Progenitor cell of endocrine pancreas (in vitro differentiated cells): ENCODE measurements around the gene ASB1. TPM values are rescaled to one million over a fixed set of nuclear protein-coding genes. Genes with fewer than 3 reads are reported as not detected.

Source experiments
- DNase-seq: peaks from one replicate; pipeline ENCODE4 v3.0.0; 2021; ENCODE audit warnings: low spot score; ENCODE audit not compliant: unreplicated experiment
- H3K27ac Mint-ChIP-seq: 2 replicates; pipeline ENCODE4 v1.8.0; 2021; ENCODE audit warnings: mild to moderate bottlenecking, moderate library complexity, mixed read lengths
- H3K27me3 Mint-ChIP-seq: 2 replicates; pipeline ENCODE4 v1.8.0; 2021; ENCODE audit warnings: mixed read lengths
- H3K36me3 Mint-ChIP-seq: 2 replicates; pipeline ENCODE4 v1.8.0; 2022; ENCODE audit warnings: mixed read lengths; ENCODE audit not compliant: insufficient read depth
- H3K4me1 Mint-ChIP-seq: 2 replicates; pipeline ENCODE4 v1.8.0; 2021; ENCODE audit warnings: low read depth, mixed read lengths
- H3K4me3 Mint-ChIP-seq: 2 replicates; pipeline ENCODE4 v1.8.0; 2021; ENCODE audit warnings: low read depth, mild to moderate bottlenecking, moderate library complexity, mixed read lengths
- H3K9me3 Mint-ChIP-seq: 2 replicates; pipeline ENCODE4 v1.8.0; 2021; ENCODE audit warnings: low read depth, mixed read lengths
- total RNA-seq: library from RNA; stranded (reverse); gene quantifications from 2 replicates; pipeline ENCODE4 v1.2.1, GENCODE V29; 2021
- TF ChIP-seq, protein P1 (sequence below): fragments of 200-600 bp; sonication (generic); IDR thresholded peaks from one replicate; pipeline ENCODE4 v1.5.0; 2021; ENCODE audit warnings: antibody characterized with exemption, mild to moderate bottlenecking; ENCODE audit not compliant: unreplicated experiment

The ASB1 gene
- total RNA-seq, 1 donor from 2014 or later, result 46.8 TPM

DNA sequence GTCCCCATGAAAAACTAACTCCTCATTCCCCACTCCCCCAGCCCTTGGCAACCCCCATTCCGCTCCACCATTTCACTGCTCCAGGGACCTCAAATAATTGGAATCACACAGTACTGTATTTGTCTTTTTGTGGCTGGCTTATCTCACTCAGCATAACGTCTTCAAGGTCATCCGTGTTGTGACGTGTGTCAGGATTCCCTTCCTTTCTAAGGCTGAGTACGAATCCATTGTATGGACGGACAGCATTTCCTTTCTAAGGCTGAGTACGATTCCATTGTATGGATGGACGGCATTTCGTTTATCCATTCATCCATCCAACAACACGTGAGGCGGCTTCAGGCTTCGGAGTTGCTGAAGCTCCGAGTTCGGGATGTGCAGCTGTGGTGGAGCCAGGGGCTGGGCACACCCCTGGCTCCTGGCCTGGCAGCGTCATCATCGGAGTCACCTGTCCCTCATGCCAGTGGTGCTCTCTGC, 1.2 kb upstream of the ASB1 start:
- H3K27ac Mint-ChIP-seq, result no peak overlapping the region
- peak overlapping the region; percentile 91 for H3K4me3 Mint-ChIP-seq

DNA sequence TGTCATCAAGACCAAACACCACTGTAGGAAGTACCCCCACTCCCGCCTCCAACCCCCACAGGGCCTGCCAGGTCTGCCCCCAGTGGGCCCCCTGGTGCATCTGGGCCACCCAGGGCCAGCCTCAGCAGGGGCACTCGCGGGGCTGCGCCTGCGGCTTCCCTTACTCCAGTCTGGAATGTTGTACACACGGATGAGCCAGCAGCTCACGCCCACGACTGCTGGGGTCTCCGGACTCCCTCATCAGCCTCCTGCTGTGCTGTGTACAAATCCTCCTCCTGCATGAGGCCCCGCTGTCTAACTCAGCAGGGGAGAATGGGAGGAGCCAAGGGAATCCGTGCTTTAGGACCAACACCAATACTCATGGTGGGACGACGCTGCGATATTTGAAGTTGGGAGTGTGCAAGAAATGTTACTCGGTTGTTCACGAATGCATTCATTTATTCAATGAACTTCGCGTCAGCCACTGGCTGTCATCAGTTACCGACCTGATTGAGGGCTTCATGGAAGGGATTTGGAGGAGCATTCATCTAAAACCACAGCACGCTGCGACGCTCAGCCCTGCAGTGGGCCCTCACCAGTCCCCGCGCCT, 654 bp upstream of the ASB1 start:
- TF ChIP-seq, protein P1, sequence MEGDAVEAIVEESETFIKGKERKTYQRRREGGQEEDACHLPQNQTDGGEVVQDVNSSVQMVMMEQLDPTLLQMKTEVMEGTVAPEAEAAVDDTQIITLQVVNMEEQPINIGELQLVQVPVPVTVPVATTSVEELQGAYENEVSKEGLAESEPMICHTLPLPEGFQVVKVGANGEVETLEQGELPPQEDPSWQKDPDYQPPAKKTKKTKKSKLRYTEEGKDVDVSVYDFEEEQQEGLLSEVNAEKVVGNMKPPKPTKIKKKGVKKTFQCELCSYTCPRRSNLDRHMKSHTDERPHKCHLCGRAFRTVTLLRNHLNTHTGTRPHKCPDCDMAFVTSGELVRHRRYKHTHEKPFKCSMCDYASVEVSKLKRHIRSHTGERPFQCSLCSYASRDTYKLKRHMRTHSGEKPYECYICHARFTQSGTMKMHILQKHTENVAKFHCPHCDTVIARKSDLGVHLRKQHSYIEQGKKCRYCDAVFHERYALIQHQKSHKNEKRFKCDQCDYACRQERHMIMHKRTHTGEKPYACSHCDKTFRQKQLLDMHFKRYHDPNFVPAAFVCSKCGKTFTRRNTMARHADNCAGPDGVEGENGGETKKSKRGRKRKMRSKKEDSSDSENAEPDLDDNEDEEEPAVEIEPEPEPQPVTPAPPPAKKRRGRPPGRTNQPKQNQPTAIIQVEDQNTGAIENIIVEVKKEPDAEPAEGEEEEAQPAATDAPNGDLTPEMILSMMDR, result no peak
- Mint-ChIP-seq H3K36me3 (peaks cover 14% of the 10 kb centered on the region), H3K27ac (peak overlapping the region; percentile 92), H3K4me3 (peak overlapping the region; percentile 91), H3K4me1 (peaks cover 26% of the 10 kb centered on the region), H3K27me3 (no peaks in the 10 kb centered on the region), H3K9me3 (peaks cover 6% of the 10 kb centered on the region)
- no peak for DNase-seq

More for the DNA sequence above, 1.2 kb upstream of the ASB1 start:
- peaks cover 11% of the 10 kb centered on the region for H3K36me3 Mint-ChIP-seq
- H3K4me1 Mint-ChIP-seq, result peaks cover 30% of the 10 kb centered on the region
- peaks cover 5% of the 10 kb centered on the region for H3K9me3 Mint-ChIP-seq
- no peak for DNase-seq
- H3K27me3 Mint-ChIP-seq, result no peaks in the 10 kb centered on the region
- TF ChIP-seq, protein P1, result no peak

DNA sequence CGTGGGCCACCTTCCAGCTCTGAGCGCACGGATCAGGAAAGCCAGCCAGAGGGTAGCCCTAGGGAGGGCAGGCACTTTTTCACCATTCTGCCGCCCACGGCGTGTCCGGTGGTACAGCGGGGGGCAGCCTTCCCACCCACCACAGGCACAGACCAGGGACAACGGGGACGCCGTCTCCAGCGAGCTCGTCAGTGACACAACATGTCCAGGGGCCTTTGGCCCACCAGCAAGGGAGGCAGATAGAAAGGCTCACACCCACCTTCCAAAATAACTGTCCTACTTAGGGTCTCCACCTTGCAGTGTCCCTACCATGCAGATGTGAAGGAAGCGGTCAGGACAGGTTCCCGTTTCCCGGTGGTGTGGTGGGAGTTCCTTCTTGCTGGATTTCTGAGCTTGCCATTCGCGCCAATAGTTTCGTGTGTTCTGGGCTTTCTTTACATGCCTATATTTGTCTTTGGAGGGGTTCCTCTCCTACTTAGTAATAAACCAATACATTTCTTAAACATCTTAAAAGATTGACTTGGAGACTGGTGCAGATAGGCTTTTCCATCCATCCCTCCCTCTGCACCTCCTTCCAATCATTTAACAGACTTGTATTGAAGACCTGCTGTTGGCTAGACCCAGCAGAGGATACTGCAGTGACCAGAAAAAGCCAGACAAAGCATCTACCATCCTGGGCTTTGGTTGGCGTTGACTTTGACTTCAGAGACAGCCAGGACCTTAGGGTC, 872 bp downstream of the ASB1 start:
- Mint-ChIP-seq H3K4me1 (peaks cover 30% of the 10 kb centered on the region), H3K9me3 (peaks cover 6% of the 10 kb centered on the region), H3K4me3 (peak overlapping the region; percentile 91), H3K27me3 (no peaks in the 10 kb centered on the region), H3K27ac (peak overlapping the region; percentile 72), H3K36me3 (peaks cover 18% of the 10 kb centered on the region)
- DNase-seq, result no peak
- TF ChIP-seq, protein P1, result no peak

DNA sequence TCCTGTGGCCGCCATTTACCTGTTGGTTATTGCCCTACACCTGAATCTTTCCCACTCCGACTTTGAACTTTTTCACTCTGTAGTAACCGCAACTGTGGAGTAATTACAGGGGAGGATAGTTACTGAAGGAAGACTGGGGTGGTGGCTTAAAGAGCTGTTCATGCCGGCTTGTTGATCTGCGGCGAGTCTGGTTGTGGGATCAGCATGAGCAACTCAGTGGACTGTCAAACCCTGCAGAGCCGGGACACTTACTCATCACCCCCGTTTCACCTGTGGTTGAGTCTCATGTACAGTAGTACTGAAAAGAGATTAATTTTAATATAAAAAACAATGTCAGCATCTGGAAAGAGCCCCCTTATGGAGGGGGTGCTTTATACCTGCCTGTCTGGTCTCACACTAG, 2.1 kb downstream of the ASB1 start:
- peak overlapping the region; percentile 91 for H3K4me3 Mint-ChIP-seq
- H3K4me1 Mint-ChIP-seq, result peaks cover 32% of the 10 kb centered on the region
- H3K27me3 Mint-ChIP-seq, result no peaks in the 10 kb centered on the region

DNA sequence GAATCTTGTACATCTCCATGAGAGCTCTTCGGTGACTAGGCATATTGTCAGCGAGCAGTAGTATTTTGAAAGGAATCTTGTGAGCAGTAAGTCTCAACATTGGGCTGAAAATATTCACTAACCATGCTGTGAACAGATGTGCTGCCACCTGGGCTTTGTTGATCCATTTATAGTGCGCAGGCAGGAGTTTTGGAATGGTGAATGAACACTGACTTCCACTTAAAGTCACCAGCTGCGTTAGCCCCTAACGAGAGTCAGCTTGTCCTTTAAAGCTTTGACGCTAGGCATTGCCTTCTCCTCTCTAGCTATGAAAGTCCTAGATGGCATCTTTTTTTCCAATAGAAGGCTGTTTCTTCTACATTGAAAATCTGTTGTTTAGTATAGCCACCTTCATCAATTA, 4.1 kb downstream of the ASB1 start:
- Mint-ChIP-seq H3K36me3 (peaks cover 27% of the 10 kb centered on the region), H3K4me3 (peak overlapping the region; percentile 29), H3K4me1 (peaks cover 29% of the 10 kb centered on the region), H3K27me3 (no peaks in the 10 kb centered on the region), H3K9me3 (peaks cover 6% of the 10 kb centered on the region), H3K27ac (no peak overlapping the region)
- no peak for DNase-seq
- TF ChIP-seq, protein P1, result no peak

More for the DNA sequence above, 2.1 kb downstream of the ASB1 start:
- no peak for DNase-seq
- Mint-ChIP-seq H3K36me3 (peaks cover 21% of the 10 kb centered on the region), H3K9me3 (peaks cover 6% of the 10 kb centered on the region), H3K27ac (no peak overlapping the region)
- TF ChIP-seq, protein P1, result no peak
